GM04503 (cell line): ENCODE results near the gene VPS39.

Source experiments
- DNase-seq: peaks from one replicate; pipeline ENCODE4 v3.0.0-alpha.2; 2012; ENCODE audit warnings: low read depth

VPS39 gene

GRCh38 chr15:42130246-42130986 is 77.7 kb downstream of the VPS39 start:
- no peak for DNase-seq

- DNase-seq: no peak
Observed at GRCh38 chr15:42129364-42129763, 78.7 kb downstream of the VPS39 start.

GRCh38 chr15:42128476-42128875 is 79.6 kb downstream of the VPS39 start:
- DNase-seq: no peak

- no peak for DNase-seq
Observed at GRCh38 chr15:42123546-42123945, 84.6 kb downstream of the VPS39 start.

GRCh38 chr15:42121682-42122081 is 86.4 kb downstream of the VPS39 start:
- DNase-seq: no peak

- DNase-seq: no peak
Observed at GRCh38 chr15:42121021-42121420, 87.1 kb downstream of the VPS39 start.

GRCh38 chr15:42120285-42120684 is 87.8 kb downstream of the VPS39 start:
- DNase-seq: no peak

GRCh38 chr15:42119446-42119760 is 88.7 kb downstream of the VPS39 start:
- DNase-seq: no peak

GRCh38 chr15:42118650-42119445 is 89.3 kb downstream of the VPS39 start:
- DNase-seq: no peak

- DNase-seq: no peak
Observed at GRCh38 chr15:42111924-42112323, 96.2 kb downstream of the VPS39 start.

GRCh38 chr15:42110367-42110766 is 97.7 kb downstream of the VPS39 start:
- DNase-seq: no peak

GRCh38 chr15:42108806-42109205 is 99.3 kb downstream of the VPS39 start:
- no peak for DNase-seq
